Ectodermal cell (in vitro differentiated cells): Measurements from ENCODE around the gene NAA40.
A peak's percentile ranks its signal among the peaks of the same experiment; 100 is the strongest.

Experiments used
- H3K27ac ChIP-seq: 2 replicates; pipeline ENCODE4 v1.7.0; 2013; ENCODE audit warnings: mild to moderate bottlenecking, low read depth, low read length; ENCODE audit not compliant: insufficient read depth, poor library complexity, severe bottlenecking
- H3K27me3 ChIP-seq: 2 replicates; pipeline ENCODE4 v1.7.0; 2013; ENCODE audit warnings: mild to moderate bottlenecking, low read length; ENCODE audit not compliant: insufficient read depth, control insufficient read depth, poor library complexity, severe bottlenecking
- H3K36me3 ChIP-seq: one replicate; pipeline ENCODE4 v1.7.0; 2013; ENCODE audit warnings: low read length; ENCODE audit not compliant: control insufficient read depth, insufficient read depth
- H3K4me1 ChIP-seq: one replicate; pipeline ENCODE4 v1.7.0; 2013; ENCODE audit warnings: low read length; ENCODE audit not compliant: control insufficient read depth, insufficient read depth
- H3K4me3 ChIP-seq: 2 replicates; pipeline ENCODE4 v1.7.0; 2013; ENCODE audit warnings: low read depth, low read length, control low read depth; ENCODE audit not compliant: insufficient read depth
- H3K9me3 ChIP-seq: 2 replicates; pipeline ENCODE4 v1.7.0; 2013; ENCODE audit warnings: mild to moderate bottlenecking, low read length, moderate library complexity; ENCODE audit not compliant: control insufficient read depth
- WGBS, 2 experiments: methylation state at CpG; one replicate each; pipeline ENCODE4 v1.1.7; 2013; ENCODE audit warnings: missing lambda C conversion rate in 2 of 2; 5-methylcytosine and 5-hydroxymethylcytosine counted together

NAA40 gene

GRCh38 chr11:63919267-63920125 lies 19.3 kb upstream of the NAA40 start:
- peaks cover 7% of the 10 kb centered on the region for H3K36me3 ChIP-seq
- peak overlapping the region; percentile 99 for H3K27ac ChIP-seq
- 6 to 7% methylated on average over 41 of the region's 41 CpGs for WGBS, 2 experiments
- H3K27me3 ChIP-seq: no peaks in the 10 kb centered on the region
- peaks cover 43% of the 10 kb centered on the region for H3K4me1 ChIP-seq
- no peaks in the 10 kb centered on the region for H3K9me3 ChIP-seq
- peak overlapping the region; percentile 97 for H3K4me3 ChIP-seq

DNA sequence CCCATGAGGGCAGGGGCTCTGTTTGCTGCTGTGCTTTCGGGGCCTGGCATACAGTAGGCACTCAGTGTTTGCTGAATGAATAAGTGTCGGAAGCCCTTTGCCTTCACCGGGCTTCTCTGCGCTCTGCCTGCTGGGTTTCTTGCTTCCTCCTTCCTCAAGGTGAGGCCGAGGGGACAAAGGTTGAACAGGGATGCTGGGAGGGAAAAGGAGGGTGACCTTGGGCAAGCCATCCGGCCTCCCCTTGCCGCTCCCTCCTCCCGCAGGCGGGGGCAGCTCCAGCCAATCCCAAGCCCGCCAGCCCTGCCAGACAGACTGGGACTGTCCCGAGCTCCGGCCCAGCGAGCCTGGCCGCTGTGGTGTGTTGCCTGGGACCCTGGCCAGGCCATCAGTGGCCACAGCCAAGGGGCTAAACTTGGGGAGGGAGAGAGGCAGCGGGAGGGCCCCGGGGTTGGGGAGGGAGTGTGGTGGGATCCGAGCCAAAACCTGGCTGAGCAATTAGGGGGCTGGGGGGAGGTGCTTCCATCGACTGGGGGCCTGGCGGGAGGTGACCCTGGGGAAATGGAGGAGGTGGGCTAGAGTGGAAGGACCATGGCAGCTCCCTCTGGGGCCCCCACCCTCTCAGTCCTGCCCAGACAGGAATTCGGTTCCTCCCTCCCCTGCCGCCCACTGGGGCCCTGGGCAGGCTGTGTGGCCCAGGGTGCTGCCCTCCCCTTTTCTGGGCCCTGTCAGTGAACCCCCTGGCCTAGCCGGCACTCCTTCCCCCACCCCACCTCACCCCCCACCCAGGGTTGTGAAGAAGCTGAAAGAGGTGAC lies 18.5 kb upstream of the NAA40 start:
- peak overlapping the region; percentile 97 for H3K4me3 ChIP-seq
- no peaks in the 10 kb centered on the region for H3K27me3 ChIP-seq
- peaks cover 34% of the 10 kb centered on the region for H3K4me1 ChIP-seq
- peak overlapping the region; percentile 99 for H3K27ac ChIP-seq
- H3K36me3 ChIP-seq: no peaks in the 10 kb centered on the region
- H3K9me3 ChIP-seq: no peaks in the 10 kb centered on the region
- 13 to 15% methylated on average over 21 to 22 of the region's 22 CpGs for WGBS, 2 experiments

DNA sequence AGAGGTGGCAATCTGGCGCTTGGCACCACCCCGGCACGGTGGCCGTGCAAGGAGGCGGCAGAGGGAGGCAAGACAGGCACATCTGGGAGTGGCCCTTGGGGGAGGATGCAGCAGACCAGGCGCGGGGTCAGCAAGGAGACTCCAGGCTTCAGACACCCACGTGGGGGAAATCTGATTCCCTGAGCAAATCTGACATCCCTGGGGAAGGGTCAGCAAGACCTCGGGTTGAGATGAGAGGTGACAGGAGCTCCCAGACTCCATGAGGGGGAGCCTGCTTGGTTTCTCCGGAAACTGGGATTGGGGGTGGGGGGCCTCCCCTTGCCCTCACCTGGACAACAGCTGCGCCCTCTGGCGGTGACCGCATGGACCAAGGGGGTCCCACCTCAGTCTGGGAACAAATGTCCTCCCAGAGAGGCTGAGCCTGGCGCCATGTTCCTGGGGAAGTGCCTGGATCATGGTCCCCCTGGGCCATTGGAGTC lies 17.8 kb upstream of the NAA40 start:
- Histone ChIP-seq H3K27me3 (no peaks in the 10 kb centered on the region), H3K27ac (no peak overlapping the region), H3K36me3 (no peaks in the 10 kb centered on the region), H3K4me1 (peaks cover 34% of the 10 kb centered on the region), H3K4me3 (no peak overlapping the region), H3K9me3 (no peaks in the 10 kb centered on the region)
- WGBS, 2 experiments: 19 to 21% methylated on average over 14 of the region's 14 CpGs

GRCh38 chr11:63922673-63923192 lies 16.1 kb upstream of the NAA40 start:
- H3K9me3 ChIP-seq: no peaks in the 10 kb centered on the region
- H3K27ac ChIP-seq: no peak overlapping the region
- 88 to 92% methylated on average over 2 of the region's 2 CpGs for WGBS, 2 experiments
- no peak overlapping the region for H3K4me3 ChIP-seq
- H3K36me3 ChIP-seq: no peaks in the 10 kb centered on the region
- H3K27me3 ChIP-seq: no peaks in the 10 kb centered on the region
- H3K4me1 ChIP-seq: peaks cover 31% of the 10 kb centered on the region

DNA sequence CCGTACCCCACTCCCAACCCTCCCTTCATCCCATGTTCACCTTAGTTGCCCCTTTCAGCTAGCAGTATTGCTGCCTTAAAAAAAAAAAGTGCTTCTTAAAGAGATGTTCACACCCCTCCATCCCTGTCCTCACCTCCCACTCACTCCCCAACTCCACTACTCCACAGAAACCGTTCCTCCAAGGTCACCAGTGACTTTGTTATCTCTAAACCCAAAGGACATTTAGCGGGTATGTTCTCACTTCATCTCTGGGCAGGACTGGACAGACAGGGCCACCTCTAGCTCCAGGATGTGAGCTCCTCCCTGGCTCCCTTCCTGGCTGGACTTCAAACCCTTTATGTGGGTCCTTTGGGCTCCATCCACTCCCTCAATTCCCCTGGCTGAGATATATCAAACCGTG lies 15.5 kb upstream of the NAA40 start:
- Histone ChIP-seq H3K27ac (no peak overlapping the region), H3K36me3 (no peaks in the 10 kb centered on the region), H3K4me3 (no peak overlapping the region), H3K27me3 (no peaks in the 10 kb centered on the region), H3K4me1 (peaks cover 27% of the 10 kb centered on the region), H3K9me3 (no peaks in the 10 kb centered on the region)
- 86 to 89% methylated on average over 4 of the region's 4 CpGs for WGBS, 2 experiments

DNA sequence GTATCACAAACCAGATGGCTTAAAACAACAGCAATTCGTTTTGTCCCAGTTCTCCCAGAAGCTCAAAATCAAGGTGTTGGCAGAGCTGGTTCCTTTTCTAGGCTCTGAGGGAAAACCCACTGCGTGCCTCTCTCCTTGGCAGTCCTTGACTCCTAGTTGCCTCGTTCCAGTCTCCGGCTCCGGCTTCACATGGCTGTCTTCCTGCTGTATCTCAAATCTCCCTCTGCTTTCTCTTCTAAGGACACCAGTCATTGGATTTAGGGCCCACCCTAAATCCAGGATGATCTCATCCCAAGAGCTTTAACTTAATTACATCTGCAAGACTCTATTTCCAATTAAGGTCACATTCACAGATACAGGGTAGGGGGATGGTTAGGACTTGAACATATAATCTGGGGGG lies 9.2 kb upstream of the NAA40 start:
- no peaks in the 10 kb centered on the region for H3K4me1 ChIP-seq
- no peaks in the 10 kb centered on the region for H3K36me3 ChIP-seq
- no peaks in the 10 kb centered on the region for H3K9me3 ChIP-seq
- WGBS, 2 experiments: 91 to 94% methylated on average over 5 of the region's 5 CpGs
- no peak overlapping the region for H3K4me3 ChIP-seq
- no peaks in the 10 kb centered on the region for H3K27me3 ChIP-seq
- H3K27ac ChIP-seq: no peak overlapping the region

- Histone ChIP-seq H3K4me3 (no peak overlapping the region), H3K9me3 (no peaks in the 10 kb centered on the region), H3K27ac (no peak overlapping the region), H3K4me1 (no peaks in the 10 kb centered on the region), H3K27me3 (no peaks in the 10 kb centered on the region), H3K36me3 (no peaks in the 10 kb centered on the region)
- 82 to 84% methylated on average over 6 of the region's 6 CpGs for WGBS, 2 experiments
Measured at GRCh38 chr11:63931045-63931444, 7.8 kb upstream of the NAA40 start.

GRCh38 chr11:63931876-63932275 lies 6.9 kb upstream of the NAA40 start:
- Histone ChIP-seq H3K27me3 (no peaks in the 10 kb centered on the region), H3K4me3 (no peak overlapping the region), H3K9me3 (no peaks in the 10 kb centered on the region), H3K27ac (no peak overlapping the region), H3K4me1 (no peaks in the 10 kb centered on the region), H3K36me3 (no peaks in the 10 kb centered on the region)
- WGBS, 2 experiments: 86 to 88% methylated on average over 12 of the region's 12 CpGs

DNA sequence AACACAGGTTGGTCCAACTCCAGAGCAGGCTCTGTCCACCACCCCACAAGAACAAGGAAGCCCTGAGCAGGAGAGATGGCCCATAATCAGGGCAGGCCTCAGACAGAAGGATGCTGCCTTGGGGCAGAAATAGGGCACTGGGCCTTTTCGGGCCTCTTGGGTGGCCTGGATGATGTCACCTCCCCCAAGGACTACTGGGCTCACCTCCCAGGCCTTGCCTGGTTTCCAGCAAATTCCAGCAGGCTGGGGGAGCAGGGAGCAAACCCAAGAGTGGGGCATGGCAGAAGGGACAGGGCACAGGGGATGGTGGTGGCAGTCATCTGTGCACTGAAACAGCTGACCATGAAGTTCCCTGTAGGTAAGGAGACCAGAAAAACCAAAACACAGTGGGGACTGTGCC lies 5.3 kb upstream of the NAA40 start:
- H3K36me3 ChIP-seq: no peaks in the 10 kb centered on the region
- no peaks in the 10 kb centered on the region for H3K27me3 ChIP-seq
- 92 to 97% methylated on average over 1 of the region's 1 CpG for WGBS, 2 experiments
- no peaks in the 10 kb centered on the region for H3K4me1 ChIP-seq
- H3K27ac ChIP-seq: no peak overlapping the region
- no peaks in the 10 kb centered on the region for H3K9me3 ChIP-seq
- no peak overlapping the region for H3K4me3 ChIP-seq
